AG20443 (cell line): ENCODE results near the gene CDH23.

Experiments
- DNase-seq: peaks from one replicate; pipeline ENCODE4 v3.0.0; 2012; ENCODE audit warnings: low spot score, mixed read lengths

CDH23 gene

DNA sequence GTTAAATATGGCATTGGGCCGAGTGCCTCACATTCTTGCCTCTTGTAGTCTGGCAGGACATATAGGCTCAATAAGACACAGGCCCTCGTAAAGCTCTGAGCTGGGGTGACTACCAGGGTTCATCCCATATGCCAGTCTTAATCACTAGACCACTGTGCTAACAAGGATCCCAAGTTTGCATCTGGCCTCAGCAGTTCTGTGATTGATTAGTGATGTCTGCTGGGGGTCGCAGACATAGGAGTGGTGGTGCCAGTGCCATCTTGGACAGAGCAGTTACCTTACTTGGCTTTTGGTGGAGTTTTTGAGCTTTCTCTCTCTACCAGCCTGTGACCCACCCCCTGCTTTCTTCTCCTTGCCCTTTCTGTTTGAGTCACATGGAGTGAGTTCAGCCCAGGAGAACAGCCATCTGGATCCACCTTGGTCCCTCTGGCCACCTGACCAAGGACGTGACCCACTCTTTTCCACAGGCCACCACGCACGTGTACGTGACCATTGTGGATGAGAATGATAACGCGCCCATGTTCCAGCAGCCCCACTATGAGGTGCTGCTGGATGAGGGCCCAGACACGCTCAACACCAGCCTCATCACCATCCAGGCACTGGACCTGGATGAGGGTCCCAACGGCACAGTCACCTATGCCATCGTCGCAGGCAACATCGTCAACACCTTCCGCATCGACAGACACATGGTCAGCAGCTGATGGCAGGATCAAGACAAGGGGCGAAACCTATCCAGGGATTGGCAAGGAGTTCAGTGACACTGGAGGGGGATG lies 380.7 kb downstream of the CDH23 start:
- no peak for DNase-seq

DNA sequence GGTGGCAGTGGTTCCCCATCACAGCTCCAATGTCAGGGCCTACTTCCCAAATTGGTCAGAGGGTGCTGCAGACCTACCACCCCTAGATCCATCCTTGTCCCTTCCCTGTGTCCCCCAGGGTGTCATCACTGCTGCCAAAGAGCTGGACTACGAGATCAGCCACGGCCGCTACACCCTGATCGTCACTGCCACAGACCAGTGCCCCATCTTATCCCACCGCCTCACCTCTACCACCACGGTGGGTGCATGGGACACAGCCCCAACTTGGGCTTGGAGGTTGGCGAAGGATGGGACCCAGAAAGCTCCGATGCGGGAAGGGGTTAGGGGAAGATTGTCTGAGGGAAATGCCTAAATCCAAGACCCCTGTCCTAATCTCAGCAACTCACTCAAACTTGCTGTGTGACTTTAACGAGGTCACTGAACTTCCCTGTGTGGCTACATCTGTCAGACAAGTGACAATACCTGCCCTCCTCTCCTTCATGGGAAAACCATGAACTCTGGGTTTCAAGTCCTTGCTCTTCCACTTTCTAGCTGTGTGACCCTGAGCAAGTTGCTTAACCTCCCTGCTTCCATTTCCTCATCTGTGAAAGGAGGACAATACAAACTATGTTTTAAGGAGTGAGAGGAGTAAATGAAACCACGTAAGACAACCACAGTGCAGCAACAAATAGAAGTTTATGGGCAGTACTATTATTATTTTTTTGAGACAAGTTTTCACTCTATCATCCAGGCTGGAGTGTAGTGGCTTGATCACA lies 381.5 kb downstream of the CDH23 start:
- DNase-seq, result no peak

DNA sequence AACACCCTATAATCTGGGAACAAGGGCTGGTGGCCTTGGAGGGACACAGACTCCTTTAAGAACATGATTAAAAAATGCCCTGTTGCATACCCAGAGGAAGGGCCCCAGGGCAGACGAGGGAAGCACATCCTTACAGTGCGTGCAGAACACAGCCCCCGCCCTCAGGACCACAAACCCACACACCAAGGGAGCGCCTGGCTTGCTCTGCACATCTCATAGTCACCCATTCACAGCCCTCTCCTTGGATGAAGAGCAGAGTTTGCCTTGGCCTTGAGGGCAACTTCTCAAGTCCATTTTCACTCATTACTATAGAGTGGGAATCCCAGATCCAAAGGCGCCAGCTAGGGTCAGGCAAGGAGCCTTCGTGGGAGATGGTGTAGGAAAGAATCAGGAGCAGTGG lies 382.9 kb downstream of the CDH23 start:
- DNase-seq, result no peak

DNA sequence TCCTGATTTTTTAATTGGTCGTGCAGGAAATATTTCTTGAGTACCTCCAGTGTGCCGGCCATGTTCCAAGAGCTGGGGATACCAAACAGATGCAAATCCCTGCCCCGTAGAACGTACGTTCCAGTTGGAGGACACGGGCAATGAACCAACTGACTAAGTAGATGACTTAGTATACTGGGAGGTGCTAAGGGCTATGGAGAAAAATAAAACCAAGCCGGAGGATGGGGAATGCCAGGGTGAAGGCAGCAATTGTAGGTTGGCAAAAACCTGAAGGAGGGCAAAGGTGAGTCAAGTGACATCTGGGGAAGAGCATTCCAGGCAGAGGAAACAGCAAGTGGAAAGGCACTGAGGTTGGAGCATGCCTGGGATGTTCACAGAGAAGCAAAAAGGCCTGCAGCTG lies 383.4 kb downstream of the CDH23 start:
- no peak for DNase-seq

DNA sequence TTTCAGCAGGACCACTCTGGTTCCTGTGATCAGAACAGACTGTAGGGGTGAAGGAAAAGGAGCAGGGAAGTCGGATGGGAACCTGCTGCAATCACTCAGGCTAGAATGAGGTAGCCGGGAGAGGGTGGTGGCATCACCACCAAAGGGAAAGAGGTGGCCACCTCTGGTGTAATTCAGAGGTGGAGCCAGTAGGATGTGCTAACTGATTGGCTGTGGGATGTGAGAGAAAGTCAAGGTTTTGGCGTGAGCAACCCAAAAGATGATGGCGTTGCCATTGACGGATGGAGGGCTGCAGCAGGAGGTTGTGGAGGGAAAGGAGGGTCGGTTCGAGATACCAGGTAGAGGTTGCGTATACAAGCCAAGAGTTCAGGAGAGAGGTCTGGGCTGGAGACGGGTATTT lies 384.0 kb downstream of the CDH23 start:
- DNase-seq, result no peak

DNA sequence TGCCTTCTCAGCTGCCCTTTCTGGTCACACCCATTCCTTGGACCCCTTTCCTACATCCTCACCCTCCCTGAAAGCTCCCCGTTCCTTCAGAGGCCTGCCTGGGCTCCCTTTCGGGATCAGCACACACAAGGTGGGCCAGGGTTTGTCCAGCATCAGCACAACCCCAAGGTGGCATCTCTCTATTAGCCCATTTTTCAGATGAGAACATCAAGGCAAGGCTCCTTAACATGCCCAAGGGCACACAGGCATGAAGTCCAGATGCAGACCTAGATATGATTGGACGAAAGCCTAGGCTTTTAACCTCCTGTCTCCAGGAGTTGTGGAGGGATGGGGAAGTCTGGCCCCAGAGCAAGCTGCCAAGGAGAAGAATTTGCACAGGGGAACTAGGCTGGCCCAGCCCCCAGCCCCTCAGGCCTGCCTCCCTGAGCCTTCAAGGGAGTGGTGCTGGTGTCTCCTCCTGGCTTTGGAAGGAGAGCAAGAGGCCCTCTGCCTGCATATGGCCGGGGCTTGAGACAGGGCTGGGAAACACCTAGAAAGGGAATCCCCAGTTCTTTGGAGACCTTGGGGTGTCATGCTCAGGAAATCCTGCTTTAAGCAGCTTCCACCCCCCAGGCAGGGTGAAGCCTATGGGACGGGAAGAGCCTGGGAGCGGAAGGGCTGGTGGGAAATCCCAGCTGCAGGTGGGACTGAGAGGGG lies 385.6 kb downstream of the CDH23 start:
- DNase-seq, result no peak

DNA sequence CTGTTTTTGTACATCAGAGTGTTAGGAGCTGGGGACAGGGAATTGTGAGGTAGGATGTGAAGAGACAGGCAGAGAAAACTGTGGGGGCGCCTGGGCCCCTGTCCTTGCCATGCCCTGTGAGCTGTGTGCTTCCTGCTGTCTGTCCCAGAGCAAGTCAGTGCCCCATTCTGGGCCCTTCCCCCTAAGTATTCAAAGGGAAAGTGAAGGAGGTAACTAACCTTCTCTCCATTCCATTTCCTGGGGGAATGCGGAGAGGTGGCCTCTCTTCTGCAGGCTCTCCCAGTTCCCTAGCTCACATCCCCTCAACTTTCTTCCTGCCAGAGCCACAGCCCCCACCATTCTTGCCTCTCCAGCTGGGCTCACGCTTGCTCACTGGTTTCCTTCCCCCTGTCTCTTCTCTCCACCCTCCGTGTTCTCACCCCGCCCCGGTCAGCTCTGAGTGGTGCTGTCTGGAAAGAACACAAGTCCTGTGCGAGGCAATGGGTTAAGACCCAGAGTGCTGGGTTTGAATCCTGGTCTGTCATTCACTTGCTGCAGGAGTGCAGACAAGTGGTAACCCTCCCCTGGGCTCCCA lies 386.3 kb downstream of the CDH23 start:
- no peak for DNase-seq

DNA sequence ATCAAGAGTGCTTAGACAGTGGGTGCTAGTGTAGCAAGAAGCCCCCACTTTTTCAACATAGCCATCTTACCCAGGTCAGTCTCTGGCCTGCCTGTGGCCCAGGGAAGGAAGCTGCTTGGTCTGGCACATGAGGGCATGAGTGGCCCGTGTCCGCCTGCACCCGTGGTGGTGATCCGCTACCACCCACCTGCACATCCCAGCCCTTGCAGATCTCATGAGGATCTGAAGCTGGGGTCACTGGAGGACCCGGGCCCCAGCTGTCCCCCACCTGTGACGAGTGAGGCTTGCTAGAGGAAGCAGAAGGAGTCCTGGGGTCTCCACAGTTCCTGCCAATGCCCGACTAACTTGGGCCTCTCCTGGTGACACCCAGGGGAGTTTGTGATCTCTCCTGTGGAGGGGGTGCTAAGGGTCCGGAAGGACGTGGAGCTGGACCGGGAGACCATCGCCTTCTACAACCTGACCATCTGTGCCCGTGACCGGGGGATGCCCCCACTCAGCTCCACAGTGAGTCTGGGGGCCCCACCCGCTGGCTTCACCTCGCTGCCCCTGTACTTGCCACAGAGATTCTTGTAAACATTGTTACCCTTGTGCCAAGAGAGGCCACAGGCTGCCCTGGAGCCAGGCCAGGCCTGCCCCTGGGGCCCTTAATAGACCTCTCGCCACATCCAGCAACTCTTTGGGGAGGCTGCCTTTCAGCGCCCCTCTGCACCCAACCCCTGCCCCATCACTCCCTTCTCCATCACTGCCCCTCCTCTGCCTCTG lies 387.4 kb downstream of the CDH23 start:
- DNase-seq, result no peak

DNA sequence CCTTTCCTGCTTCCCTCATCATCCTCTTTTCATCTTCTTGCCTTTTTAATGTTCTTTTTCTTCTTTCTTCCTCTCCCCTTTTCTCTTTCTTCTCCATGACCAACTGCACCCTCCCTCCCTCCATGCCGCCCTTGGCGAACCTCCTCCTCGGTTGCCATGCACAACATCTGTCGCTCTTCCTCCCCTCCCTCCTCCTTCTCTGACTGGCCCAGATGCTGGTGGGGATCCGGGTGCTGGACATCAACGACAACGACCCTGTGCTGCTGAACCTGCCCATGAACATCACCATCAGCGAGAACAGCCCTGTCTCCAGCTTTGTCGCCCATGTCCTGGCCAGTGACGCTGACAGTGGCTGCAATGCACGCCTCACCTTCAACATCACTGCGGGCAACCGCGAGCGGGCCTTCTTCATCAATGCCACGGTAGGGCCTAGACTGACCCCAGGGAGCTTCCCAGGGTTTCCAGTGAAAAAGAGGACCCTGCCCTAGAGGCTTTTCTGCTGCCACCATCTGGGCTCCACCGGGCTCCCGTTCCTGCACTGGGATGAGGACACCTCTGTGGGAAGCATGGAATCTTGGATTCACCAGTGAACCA lies 388.1 kb downstream of the CDH23 start:
- no peak for DNase-seq

DNA sequence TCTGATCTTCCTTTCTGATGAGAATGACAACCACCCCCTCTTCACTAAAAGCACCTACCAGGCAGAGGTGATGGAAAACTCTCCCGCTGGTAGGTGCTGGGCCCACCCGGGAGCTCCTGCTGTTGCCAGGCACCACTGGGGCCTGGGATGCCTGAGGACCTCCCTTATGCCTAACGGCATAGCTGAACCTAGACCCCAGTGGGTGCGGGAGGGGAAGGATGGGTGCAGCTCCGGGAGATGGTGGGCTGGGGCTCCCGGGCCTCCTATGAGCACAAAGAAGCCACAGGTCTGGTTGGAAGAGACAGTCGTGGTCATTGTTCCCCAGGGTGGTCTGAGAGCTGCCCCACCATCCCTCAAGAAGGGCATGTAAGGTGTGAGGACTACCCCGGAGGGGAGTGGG lies 392.2 kb downstream of the CDH23 start:
- no peak for DNase-seq

DNA sequence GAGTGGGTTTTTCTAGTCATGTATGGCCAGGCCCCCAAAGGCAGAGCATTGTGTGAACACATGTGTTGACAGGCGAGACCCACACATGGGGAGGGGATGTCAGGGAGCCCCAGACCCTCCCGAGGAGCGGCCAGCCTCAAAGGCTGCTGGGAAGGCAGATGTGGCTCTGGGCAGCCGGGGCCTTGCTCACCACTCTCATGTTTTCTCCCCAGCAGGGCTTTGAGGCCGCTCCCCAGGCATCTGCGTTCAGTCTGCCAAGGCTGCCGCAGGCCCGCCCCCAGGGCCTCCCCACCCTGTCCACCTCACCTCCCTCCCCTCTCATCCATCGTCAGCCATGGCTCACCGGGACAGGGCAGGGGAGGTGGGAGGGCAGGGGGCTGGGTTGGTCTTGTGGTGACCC lies 393.2 kb downstream of the CDH23 start:
- no peak for DNase-seq

DNA sequence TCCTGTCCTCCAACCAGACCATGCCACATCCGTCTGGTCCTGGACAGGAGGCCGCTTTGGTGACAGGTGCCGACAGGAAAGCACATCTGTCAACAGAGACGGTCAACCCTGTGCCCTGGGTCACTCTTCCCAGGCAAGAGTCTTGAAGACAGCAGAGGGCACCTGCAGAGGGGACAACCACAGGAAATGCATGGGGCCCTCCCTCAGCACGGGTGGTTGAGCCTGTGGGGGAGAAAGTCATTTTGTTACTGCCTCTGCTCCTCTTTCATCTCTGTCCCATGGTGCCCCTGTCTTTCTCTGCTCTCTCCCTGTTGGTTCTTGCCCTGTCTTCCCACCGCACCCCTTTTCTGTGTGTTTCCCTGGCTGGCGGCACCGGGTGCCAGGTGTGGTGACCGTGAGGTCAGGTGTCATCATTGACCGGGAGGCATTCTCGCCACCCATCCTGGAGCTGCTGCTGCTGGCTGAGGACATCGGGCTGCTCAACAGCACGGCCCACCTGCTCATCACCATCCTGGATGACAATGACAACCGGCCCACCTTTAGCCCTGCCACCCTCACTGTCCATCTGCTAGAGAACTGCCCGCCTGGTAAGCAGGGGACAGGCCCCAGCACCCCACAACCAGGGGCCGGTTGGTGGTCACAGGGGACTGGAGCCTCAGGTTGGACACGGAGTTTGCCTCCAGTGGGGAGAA lies 394.2 kb downstream of the CDH23 start:
- DNase-seq, result no peak

DNA sequence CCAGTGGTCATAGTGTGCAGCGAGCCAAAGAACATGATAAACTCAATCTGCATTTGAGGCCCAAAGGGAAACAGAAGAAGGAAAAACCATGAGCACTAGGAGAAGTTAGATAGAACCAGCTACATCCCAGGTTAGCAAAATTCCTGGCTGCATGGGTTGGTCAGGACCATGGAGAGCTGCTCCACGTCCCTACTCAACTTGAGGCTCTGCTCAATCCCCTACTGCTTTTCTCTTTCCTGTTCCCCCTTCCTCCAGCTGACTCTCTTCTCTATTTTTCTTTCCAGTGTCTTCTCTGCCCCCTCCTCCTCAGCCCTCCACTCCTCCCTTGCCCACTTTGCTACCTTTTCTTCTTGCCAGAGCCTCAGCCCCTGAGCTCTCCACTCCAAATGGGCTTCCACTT lies 398.5 kb downstream of the CDH23 start:
- peak; percentile 60 for DNase-seq

DNA sequence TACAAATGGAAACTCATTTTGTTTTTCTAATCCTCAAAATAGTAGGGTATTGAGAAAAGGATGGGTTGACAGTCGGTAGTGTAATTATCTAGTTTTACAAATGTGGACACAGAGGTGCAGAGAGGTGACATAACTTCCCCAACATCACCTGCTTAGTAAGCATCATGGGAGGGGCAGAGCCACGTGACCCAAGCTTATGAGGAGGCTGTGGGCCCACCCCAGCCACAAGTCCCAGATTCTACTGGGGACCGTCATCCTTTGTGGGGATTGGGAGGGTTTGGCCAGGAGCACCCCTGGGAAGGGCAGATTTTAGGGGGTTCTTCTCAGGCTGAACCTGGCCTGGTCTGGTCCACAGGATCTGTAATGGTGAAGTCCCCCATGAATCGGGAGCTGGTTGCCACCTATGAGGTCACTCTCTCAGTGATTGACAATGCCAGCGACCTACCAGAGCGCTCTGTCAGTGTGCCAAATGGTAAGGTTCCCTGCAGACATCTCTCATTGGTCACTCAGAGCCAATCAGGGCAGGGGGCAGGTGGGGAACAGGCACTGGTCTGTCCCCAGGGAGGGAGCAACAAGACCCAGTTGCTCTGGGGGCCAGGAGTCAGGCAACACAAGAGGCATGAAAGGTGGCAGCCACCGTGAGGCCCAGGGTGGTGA lies 400.2 kb downstream of the CDH23 start:
- no peak for DNase-seq

DNA sequence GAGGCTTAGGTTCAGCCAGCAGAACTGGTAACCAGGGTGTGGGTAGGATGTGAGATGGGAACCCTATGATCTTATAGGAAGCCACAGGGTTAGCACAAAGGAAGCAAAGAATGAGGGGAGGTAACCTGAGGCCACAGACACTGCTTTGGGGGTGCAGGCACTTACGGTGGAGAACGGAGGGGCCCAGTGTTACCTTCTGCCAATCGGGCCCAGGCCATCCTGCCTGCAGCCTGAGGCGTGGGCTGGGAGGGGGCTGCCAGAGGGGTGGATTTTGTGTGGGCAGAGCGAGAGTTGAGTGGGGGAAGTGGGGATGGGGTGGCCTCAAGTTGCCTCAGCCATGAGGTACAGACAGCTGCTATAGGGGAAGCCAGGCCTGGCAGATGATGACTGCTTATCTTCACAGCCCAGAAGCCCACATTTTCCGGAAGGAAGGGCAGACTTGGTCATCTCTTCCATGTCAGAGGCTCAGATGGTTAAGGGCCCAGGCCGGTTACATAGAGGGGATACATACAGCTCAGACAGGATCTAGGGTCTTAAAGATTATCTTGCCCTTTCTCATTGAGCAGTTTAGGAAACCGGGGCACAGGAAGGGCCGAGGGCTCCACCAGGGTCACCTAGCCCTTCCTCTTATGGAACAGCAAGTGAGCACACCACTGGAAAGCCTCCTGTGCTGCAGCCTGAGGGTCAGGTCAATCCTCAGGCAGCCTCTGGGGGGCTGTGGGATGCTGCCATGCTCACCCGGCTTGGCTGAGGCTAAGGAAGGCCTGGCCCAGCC lies 401.0 kb downstream of the CDH23 start:
- DNase-seq, result no peak

DNA sequence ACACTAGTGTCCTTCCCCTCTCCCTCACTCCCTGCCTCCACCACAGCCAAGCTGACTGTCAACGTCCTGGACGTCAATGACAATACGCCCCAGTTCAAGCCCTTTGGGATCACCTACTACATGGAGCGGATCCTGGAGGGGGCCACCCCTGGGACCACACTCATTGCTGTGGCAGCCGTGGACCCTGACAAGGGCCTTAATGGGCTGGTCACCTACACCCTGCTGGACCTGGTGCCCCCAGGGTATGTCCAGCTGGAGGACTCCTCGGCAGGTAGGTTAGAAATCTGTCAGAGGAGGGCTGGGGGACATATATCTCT lies 401.5 kb downstream of the CDH23 start:
- DNase-seq, result no peak

DNA sequence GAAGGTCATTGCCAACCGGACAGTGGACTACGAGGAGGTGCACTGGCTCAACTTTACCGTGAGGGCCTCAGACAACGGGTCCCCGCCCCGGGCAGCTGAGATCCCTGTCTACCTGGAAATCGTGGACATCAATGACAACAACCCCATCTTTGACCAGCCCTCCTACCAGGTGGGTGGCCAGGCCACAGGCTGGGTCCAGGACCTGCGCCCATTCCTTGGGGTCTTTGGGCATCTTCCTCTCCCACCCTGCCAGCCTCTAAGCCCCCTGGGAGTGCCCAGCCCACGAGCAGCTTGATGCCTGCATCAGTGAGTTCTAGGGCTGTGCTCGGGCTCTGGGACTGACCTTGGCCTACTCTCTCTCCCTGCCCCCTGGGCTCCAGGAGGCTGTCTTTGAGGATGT lies 402.4 kb downstream of the CDH23 start:
- no peak for DNase-seq

DNA sequence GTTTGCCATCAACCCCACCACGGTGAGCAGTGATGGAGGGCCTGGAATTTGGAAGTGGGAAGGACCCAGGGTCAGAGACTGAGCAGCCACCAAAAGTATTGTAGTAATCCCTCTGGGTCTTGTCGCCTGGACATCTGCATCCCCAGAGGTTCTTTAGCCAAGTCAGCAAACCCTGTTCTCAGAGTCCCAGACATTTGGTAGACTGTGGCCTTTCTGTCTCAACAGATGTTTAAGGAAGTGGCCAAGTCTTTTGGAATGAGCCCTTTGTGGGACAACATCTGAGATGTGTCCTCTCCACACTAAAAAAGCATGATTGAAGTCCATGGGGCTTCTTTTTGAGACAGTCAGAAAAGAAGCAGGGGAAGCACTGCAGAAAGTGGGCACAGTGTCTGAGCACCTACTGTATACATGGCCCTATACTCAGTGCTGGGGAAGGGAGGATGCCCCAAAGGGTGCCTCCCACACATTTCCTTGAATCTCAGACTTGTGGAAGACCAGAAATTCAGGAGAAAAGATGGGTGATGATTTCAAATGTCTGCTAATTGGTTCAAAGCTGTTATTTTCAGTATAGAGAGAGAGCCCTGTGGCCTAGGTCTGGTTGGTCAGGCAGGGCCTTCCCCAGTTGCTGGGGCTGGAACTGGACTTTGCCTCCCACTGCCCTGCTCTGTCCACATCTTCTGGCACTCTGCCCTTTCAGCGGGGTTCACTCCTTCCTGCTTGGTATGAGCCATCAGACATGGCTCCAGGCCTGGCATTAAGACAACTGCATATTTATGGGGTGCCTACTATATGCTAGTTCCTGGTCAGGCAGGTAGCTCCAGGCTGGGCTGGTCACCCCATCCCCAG lies 403.1 kb downstream of the CDH23 start:
- no peak for DNase-seq

DNA sequence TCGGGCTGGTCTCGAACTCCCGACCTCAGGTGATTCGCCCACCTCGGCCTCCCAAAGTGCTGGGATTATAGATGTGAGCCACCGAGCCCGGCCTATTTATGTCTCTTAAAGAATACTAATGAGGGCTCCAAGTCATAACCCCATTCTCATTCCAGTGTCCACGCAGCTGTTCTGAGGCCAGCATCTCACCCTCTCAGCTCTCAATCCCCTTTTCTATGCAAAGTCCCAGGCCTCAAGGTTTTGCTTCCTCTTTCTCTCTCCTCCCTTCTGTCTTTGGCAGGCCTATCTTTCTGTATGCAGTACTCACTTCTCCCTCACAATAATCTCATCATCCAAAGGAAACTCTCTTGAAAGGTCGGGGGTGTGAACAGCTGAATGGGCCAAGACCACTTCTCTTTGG lies 404.6 kb downstream of the CDH23 start:
- no peak for DNase-seq
